NCI-H2227 treated with DMSO at 0.1 percent for 48 hours (cell line): ENCODE data around the gene NFRKB.
"Not testable (repeated sequence)": the region's sequence is repeated elsewhere in the genome, so short reads cannot be mapped to it uniquely, and the experiment has no call there.

Experiments
- DNase-seq: peaks from one replicate; lab custom pipeline; 2025; lab: John Stamatoyannopoulos, UW

The NFRKB gene

GRCh38 chr11:129894278-129895125, 876 bp downstream of the NFRKB start:
- no peak for DNase-seq

GRCh38 chr11:129888451-129888850, 6.9 kb downstream of the NFRKB start:
- no peak for DNase-seq

- no peak for DNase-seq
These were observed 10.0 kb downstream of the NFRKB start for GRCh38 chr11:129885381-129885780.

- no peak for DNase-seq
These were observed 10.8 kb downstream of the NFRKB start for GRCh38 chr11:129884581-129884980.

GRCh38 chr11:129881570-129882170, 13.7 kb downstream of the NFRKB start:
- no peak for DNase-seq

- no peak for DNase-seq
These were observed 15.1 kb downstream of the NFRKB start for GRCh38 chr11:129880311-129880710.

- no peak for DNase-seq
These were observed 23.5 kb downstream of the NFRKB start for GRCh38 chr11:129871914-129872313.

- DNase-seq = not testable (repeated sequence)
These were observed 26.8 kb downstream of the NFRKB start for GRCh38 chr11:129868626-129869025.

- DNase-seq = no peak
These were observed 29.1 kb downstream of the NFRKB start for GRCh38 chr11:129866311-129866710.

GRCh38 chr11:129865701-129866100, 29.7 kb downstream of the NFRKB start:
- DNase-seq = no peak

GRCh38 chr11:129864811-129865210, 30.6 kb downstream of the NFRKB start:
- DNase-seq = no peak

GRCh38 chr11:129861702-129862522, 33.5 kb downstream of the NFRKB start:
- DNase-seq = no peak

- no peak for DNase-seq
These were observed 39.3 kb downstream of the NFRKB start for GRCh38 chr11:129856036-129856435.

- no peak for DNase-seq
These were observed 40.3 kb downstream of the NFRKB start for GRCh38 chr11:129855086-129855485.

- DNase-seq = no peak
These were observed 41.1 kb downstream of the NFRKB start for GRCh38 chr11:129854232-129854805.

GRCh38 chr11:129853518-129854231, 41.7 kb downstream of the NFRKB start:
- peak; percentile 1 for DNase-seq

GRCh38 chr11:129852125-129852740, 43.1 kb downstream of the NFRKB start:
- peak; percentile 16 for DNase-seq

GRCh38 chr11:129849447-129850130, 45.8 kb downstream of the NFRKB start:
- no peak for DNase-seq

- DNase-seq = not testable (repeated sequence)
These were observed 48.0 kb downstream of the NFRKB start for GRCh38 chr11:129847361-129847760.

- DNase-seq = peak; percentile 0
These were observed 48.7 kb downstream of the NFRKB start for GRCh38 chr11:129846508-129847335.
